HG03565 (cell line): ENCODE measurements around the gene KMT2C.
"Not testable (repeated sequence)": the region's sequence is repeated elsewhere in the genome, so short reads cannot be mapped to it uniquely, and the experiment has no call there.

Experiments
- ATAC-seq: cut with Tn5 transposase; IDR thresholded peaks from one replicate; pipeline ENCODE4 v1.9.1; 2021; ENCODE audit warnings: mild to moderate bottlenecking, moderate library complexity; ENCODE audit not compliant: unreplicated experiment

KMT2C gene

DNA sequence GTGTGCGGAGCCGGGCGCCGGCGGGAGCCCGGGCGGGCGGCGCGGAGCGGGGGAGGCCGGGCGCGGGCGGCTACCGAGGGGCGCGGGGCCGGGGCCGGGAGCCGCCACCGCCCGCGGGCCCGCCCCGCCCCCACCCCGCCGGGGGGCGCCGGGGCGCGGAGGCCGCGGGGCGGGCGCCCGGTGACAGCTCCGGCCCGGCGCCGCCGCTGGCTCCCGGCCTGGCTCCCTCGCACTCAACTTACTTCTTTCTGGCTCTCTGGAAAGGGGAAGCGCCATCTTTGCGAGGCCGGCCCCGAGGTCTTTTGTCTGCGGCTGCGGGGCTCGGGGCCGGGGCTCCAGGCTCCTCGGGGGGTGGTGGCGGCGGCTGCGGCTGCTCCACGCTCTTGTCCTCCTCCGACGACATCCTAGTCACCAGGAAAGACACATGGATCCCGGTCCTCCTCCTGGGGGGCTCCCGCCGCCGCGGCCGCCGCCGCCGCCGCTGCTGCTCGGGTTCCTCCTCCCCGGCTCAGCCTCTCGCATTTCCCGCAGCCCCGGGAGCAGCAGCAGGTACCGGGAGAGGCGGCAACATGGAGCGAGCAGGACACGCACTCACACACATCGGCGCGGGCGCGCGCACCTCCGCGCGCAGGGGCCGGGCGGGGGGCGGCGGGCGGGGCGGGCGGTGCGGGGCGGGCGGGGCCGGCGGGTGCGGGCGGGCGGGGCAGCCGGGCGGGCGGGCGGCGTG, at the start of gene KMT2C:
Gene KMT2C (minus strand): TSS at position 620 of the 727 bp plus-strand sequence. CDS start 217 bp downstream, at position 403.
- ATAC-seq, result peak; percentile 7

DNA sequence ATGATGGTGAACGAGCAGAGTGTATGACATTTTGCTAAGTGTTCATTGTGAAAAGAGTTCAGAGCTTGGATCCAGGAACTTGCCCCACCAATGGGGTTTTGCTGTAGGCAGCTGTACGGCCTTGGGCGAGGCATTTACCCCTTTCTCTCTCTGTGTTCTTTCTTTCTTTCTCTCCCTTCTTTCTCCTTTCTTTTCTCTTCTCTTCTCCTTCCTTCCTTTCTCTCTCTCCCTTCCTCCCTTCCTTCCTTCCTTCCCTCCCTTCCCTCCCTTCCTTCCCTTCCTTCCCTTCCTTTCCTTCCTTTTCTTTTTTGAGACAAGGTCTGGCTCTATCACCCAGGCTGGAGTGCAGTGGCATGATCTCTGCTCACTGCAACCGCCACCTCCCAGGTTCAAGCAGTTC, 45.3 kb upstream of the KMT2C start:
- ATAC-seq, result no peak

- no peak for ATAC-seq
Measured at GRCh38 chr7:152480664-152481063, 44.9 kb upstream of the KMT2C start.

GRCh38 chr7:152479595-152479994, 43.8 kb upstream of the KMT2C start:
- no peak for ATAC-seq

DNA sequence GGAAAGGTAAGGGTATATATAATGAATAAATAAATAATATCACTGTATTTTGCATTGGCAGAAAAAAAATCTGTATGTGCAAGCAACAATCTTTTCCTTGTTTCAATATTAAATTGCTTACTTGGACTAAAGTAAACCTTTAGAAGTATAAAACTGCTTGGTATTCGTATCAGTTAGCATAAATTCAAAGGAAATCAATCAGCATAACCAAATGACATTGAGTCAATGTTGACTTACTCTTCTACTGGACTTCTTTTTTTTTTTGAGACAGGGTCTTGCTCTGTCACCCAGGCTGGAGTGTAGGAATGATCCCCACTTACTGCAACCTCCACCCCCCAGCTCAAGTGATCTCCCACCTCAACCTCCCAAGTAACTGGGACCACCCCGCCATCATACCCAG, 42.3 kb upstream of the KMT2C start:
- ATAC-seq, result no peak

- ATAC-seq, result no peak
Measured at GRCh38 chr7:152477079-152477478, 41.3 kb upstream of the KMT2C start.

GRCh38 chr7:152476551-152476950, 40.7 kb upstream of the KMT2C start:
- ATAC-seq, result no peak

GRCh38 chr7:152471023-152471620, 35.3 kb upstream of the KMT2C start:
- not testable (repeated sequence) for ATAC-seq

- not testable (repeated sequence) for ATAC-seq
Measured at GRCh38 chr7:152470251-152471022, 34.6 kb upstream of the KMT2C start.

DNA sequence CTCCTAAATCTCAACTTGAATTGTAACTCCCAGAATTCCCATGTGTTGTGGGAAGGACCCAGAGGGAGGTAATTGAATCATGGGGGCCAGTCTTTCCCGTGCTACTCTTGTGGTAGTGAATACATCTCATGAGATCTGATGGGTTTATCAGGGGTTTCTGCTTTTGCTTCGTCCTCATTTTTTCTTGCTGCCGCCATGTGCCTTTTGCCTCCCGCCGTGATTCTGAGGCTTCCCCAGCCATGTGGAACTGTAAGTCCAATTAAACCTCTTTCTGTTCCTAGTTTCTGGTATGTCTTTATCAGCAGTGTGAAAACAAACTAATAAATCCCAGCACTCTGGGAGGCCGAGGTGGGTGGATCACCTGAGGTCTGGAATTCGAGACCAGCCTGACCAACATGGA, 33.8 kb upstream of the KMT2C start:
- not testable (repeated sequence) for ATAC-seq

GRCh38 chr7:152467225-152467624, 31.4 kb upstream of the KMT2C start:
- no peak for ATAC-seq

DNA sequence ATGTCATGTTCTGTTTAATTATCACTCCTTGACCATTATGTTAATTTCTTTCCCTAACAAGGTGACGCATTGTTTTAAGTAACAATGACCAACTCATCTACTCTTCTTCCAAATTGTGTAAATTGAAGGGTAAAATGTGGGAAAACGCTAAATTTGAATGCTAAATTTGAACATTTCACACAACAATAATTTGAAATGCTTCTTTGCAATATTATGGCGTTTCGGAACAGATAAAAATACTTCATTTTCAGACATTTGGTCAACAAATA, 29.2 kb upstream of the KMT2C start:
- no peak for ATAC-seq

DNA sequence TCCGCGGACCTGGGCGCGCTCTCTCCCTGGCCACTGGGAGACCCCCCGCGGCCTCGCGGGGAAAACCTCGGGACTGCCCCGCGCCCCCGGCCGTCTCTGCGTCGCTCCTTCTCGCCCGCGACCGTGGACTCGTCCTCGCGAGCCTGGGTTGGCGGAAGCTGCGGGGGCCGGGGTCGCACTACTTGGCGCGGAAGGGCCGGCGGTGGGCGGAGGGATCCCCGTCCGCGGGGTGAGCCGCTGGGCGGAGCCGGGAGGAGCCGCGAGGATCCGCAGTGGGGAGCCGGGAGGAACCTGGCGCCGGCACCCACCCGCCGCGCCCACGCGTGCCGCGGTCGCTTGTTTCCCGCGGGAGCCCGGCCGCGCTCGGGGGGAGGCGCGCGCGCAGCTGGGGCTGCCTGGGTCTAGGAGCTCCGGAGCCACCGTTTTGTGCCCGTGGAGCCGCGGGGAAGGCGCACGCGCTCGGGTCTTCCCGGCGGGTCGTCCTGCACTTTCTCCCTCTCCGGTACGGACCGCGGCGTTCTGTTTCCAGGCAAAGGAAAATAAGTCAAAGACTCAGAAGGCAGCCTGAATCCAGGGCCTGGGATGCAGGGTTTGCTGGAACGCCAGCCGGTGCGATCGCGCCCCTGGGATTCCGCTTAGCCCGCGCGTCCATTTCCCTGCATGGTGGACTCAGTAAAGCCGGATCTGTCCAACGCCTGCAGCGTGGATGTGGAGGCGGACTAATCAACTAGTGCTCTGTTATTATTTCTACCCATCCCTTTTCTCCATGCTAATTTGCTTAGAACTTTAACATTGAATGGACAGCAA, 28.7 kb upstream of the KMT2C start:
- ATAC-seq, result peak; percentile 27

DNA sequence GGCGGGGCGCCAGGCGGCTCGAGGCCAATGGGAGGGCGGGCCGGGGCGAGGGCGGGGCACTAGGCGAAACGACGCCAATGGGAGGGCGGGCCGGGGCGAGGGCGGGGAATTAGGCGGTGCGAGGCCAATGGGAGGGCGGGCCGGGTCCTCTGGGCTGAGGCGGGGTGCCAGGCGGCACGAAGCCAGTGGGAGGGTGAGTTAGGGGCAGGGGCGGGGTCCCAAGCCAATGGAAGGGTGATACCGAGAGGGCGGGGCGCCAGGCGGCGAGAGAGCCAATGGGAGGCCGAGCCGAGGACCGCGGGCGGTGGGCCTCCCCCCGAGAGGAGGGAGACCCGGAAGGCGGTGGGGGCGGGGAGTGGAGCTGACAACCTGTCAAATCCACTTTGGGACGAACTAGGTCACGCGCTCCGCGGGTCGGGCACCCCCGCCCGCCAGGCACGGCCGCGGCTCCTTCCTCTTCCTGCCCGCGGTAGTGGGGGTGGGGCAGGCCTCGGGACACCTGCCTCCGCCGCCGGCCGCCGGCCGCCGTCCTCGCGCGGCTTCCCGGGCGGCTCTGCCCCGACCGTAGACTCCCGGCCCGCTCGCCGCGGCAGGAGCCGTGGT, 28.0 kb upstream of the KMT2C start:
- ATAC-seq, result peak; percentile 83

DNA sequence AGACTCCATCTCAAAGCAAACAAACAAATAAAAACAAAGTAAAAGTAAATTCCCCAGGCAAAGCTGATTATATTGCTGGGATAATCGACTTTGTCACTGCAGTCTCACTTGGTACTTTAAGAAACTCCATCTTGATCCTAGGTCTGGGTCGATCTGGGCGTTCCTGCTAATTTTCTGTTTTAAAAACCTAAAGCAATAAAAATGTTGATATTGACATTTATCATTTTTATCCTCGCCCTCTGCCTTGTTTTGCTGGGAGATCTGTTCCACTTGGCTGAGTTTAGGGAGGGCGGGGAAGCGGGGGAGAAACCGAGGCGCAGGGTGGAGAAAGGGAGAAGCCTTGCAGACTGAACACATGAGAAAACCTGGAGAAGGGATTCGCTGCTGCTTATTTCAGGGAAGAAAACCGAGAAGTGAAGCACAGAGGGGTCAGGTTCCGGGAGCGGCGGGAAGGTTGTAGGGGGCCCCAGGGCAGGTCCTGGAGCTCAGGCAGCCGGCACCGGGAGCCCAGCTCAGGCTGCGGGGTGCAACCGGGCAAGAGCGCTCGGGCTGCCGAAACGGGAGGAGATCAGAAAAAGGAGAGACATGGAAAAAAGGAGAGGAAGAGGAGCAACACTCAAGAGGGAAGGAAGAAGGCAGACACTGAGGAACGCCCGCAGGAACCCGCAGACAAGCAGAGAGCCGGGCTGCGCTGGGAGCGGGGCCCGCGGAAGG, 27.3 kb upstream of the KMT2C start:
- peak; percentile 30 for ATAC-seq

GRCh38 chr7:152459724-152460251, 24.0 kb upstream of the KMT2C start:
- ATAC-seq, result no peak

DNA sequence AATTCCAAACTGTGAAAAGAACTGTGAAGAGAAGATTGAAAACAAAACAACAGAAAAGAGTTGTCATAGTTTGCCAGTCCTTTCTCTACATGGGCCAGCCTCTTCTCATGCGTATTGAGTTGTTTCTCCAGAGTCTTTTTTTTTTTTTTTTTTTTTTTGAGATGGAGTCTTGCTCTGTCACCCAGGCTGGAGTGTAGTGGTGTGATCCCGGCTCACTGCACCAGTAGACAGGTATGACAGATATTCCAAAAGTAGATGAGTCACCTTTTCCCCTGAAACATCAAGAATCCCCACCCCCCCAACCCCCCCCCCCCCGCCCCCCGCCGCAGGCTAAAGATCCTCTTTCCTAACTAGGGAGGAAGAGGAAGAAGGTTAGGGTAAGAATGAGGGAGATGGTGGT, 15.6 kb upstream of the KMT2C start:
- ATAC-seq, result no peak

DNA sequence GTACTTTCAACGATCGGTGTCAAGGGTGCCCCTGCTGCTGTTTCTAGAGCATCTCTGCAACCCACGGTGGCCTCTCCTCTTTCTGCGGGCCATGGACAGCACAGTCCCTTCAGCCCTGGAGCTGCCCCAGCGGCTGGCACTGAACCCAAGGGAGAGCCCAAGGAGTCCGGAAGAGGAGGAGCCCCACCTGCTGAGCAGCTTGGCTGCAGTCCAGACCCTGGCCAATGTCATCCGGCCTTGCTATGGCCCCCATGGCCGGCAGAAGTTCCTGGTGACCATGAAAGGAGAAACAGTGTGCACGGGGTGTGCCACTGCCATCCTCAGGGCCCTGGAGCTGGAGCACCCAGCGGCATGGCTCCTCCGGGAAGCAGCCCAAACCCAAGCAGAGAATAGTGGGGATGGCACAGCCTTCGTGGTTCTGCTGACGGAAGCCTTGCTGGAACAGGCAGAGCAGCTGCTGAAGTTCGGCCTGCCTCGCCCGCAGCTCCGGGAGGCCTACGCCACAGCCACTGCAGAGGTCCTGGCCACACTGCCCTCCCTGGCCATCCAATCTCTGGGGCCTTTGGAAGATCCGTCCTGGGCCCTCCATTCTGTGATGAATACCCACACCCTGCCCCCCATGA, 9.7 kb upstream of the KMT2C start:
- not testable (repeated sequence) for ATAC-seq

- no peak for ATAC-seq
Measured at GRCh38 chr7:152443586-152443985, 7.8 kb upstream of the KMT2C start.
